ENCODE measurements around the gene SIN3B.

The SIN3B gene

DNA sequence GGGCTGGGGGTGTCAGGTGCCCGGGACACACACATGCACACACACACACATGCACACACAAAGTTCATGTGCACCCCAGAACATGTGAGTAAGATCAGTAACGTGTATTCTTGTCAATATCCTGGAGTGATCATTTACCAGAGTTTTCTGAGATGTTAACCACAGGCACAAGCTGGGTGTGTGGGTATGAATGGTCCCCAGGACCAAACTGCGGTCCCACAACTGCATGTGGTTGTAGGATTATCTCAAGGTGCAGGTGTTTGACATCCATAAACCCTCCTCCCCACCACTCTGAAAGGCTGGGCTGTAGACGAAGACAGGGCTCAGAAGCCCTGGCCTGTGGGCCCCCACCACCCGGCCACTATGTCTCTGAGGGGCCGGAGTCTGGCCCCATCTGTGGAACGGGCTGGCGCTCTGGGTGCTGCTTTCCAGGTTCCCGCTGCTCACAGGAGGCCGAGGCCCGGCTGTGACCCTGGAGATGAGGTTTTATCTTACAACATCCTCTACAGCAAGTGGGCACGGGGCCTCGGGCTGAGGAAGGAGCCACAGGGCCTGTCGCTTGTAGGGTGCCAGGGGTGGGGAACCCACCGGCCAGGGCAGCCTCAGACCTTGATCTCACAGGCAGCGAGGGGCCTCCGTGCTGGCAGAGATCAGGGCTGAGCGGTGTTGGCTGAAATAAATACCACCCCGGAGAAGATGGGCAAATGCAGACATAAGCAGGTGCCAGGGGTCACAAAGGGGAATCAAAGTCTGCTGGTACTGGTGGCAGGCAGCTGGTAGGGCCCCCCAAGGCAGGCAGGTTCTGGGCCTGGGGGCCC is 63.9 kb downstream of the SIN3B start:
- Mint-ChIP-seq H3K4me1 (peaks cover 16% of the 10 kb centered on the region), H3K4me3 (no peak overlapping the region), H3K36me3 (ENCODE audit: low read depth) (no peaks in the 10 kb centered on the region), H3K27me3 (ENCODE audit: low read depth, poor library complexity) (peaks cover 30% of the 10 kb centered on the region), H3K9me3 (no peaks in the 10 kb centered on the region), H3K27ac (no peak overlapping the region)
- TF ChIP-seq, protein P1, sequence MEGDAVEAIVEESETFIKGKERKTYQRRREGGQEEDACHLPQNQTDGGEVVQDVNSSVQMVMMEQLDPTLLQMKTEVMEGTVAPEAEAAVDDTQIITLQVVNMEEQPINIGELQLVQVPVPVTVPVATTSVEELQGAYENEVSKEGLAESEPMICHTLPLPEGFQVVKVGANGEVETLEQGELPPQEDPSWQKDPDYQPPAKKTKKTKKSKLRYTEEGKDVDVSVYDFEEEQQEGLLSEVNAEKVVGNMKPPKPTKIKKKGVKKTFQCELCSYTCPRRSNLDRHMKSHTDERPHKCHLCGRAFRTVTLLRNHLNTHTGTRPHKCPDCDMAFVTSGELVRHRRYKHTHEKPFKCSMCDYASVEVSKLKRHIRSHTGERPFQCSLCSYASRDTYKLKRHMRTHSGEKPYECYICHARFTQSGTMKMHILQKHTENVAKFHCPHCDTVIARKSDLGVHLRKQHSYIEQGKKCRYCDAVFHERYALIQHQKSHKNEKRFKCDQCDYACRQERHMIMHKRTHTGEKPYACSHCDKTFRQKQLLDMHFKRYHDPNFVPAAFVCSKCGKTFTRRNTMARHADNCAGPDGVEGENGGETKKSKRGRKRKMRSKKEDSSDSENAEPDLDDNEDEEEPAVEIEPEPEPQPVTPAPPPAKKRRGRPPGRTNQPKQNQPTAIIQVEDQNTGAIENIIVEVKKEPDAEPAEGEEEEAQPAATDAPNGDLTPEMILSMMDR (IDR thresholded peaks at IDR 0.05): no peak
- DNase-seq: no peak

DNA sequence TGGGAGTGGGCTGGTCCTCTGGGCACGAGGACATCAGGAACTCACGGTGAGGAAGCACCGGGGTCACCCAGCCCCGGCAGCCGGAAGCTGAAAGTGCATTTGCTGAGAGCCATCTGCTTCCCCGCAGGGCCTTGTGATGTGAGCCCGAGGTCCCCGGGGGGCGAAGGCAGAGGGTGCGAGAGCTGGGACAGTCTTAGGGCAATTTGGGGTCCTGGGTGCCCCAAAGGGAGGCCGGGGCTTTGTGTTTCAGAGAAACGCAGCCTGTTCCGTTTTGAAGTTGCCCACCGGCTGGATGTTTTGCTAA is 64.4 kb downstream of the SIN3B start:
- Mint-ChIP-seq H3K4me1 (peaks cover 18% of the 10 kb centered on the region), H3K4me3 (no peak overlapping the region), H3K9me3 (no peaks in the 10 kb centered on the region), H3K27ac (no peak overlapping the region), H3K27me3 (ENCODE audit: low read depth, poor library complexity) (peaks cover 34% of the 10 kb centered on the region), H3K36me3 (ENCODE audit: low read depth) (no peaks in the 10 kb centered on the region)
- TF ChIP-seq, protein P1 (IDR thresholded peaks at IDR 0.05): no peak
- no peak for DNase-seq

DNA sequence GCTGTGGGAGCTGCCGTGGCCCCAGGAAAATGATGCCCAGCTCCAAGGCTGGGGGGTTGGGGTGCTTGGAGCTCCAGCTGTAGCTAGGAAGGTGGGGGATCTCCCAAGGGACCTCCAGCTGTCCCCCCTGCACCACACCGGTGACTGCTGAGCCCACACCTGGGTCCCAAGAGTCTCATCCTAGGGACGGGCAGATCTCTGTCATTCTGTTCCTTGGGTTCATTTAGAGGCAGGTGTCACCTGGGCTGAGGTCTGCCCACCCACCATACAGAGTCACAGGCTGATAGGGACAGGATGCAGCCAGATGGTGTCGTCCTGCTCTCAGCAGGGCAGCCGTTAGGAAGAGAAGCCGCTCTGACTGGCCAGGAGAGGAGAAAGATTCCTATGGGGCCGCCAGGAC is 64.9 kb downstream of the SIN3B start:
- TF ChIP-seq, protein P1 (IDR thresholded peaks at IDR 0.05): no peak
- no peak for DNase-seq
- H3K4me3 Mint-ChIP-seq: no peak overlapping the region
- peaks cover 17% of the 10 kb centered on the region for H3K4me1 Mint-ChIP-seq
- H3K9me3 Mint-ChIP-seq: no peaks in the 10 kb centered on the region
- H3K36me3 Mint-ChIP-seq (ENCODE audit: low read depth): no peaks in the 10 kb centered on the region
- H3K27me3 Mint-ChIP-seq (ENCODE audit: low read depth, poor library complexity): peaks cover 38% of the 10 kb centered on the region
- no peak overlapping the region for H3K27ac Mint-ChIP-seq

DNA sequence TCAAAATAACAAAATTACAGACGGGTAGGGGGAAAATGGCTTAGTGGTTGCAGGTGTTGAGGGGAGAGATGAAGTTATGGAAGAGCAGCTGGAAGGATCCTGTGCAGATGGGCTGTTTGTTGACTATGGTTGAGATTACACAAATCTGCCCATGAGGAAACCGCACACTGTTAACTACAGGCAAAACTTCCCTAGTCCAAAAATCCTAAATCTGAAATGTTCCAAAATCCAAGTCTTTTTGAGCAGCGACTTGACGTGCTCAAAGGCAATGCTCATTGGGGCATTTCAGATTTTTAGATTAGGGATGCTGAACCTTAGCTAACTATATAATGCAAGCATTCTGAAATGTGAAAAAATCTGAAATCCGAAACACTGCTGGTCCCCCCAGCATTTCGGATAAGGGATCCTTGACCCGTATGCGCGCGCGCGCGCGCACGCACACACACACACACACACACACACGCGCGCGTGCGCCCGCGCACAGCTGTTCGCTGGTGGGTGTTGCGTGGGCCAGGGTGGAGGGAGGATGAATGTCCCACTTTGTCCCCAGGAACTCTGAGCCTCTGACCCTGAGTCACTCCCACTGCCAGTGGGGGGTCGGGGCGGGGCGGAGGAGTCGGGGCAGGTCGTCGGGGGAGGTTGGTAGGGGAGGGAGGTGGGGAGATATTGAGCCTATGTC is 66.4 kb downstream of the SIN3B start:
- Mint-ChIP-seq H3K36me3 (ENCODE audit: low read depth) (no peaks in the 10 kb centered on the region), H3K27ac (no peak overlapping the region), H3K9me3 (no peaks in the 10 kb centered on the region), H3K4me1 (peaks cover 16% of the 10 kb centered on the region), H3K27me3 (ENCODE audit: low read depth, poor library complexity) (peaks cover 44% of the 10 kb centered on the region), H3K4me3 (peak overlapping the region; percentile 65)
- DNase-seq: no peak
- TF ChIP-seq, protein P1 (IDR thresholded peaks at IDR 0.05): no peak

DNA sequence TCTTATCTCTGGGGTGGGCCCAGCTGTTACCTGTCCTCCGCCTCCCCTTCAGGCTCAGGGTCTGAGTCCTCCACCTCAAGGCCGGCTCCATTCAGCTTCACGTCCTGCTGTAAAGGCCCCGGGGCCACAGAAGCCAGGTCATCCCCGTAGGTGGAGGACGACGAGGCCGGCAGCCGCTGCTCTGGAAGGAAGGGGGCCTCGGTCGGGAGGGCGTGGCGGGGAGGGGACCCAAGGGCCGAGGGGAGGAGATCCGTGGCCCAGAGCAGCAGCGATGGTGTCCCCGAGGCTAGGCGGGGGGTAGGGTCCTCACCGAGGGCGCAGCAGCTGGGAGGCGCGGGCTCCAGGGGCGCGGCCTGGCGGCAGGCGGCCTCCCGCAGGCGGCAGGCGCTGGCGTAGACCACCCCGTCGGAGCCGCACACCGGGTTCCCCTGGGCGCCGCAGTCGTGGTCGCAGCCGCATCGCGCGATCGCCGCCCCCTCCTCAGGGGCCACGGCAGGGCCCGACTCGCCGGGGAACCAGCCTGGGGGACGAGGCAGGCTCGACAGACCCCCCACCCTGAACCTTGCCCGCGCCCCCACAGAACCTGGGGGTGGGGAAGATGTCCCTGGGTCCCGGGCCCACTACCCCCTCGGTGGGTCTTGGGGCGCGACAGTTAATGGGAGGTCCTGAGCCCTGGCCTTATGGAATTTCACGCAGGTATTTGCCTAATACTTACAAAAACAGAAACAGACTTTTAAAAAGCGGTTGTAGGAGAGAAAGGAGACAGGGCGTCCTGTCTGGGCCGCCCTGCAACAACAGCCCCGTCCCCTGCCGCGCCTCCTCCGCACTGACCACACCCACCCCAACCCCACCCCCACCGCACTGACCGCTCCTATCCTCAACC is 67.2 kb downstream of the SIN3B start:
- TF ChIP-seq, protein P1 (IDR thresholded peaks at IDR 0.05): no peak
- no peaks in the 10 kb centered on the region for H3K9me3 Mint-ChIP-seq
- H3K27ac Mint-ChIP-seq: no peak overlapping the region
- H3K36me3 Mint-ChIP-seq (ENCODE audit: low read depth): no peaks in the 10 kb centered on the region
- DNase-seq: peak; percentile 56
- peaks cover 15% of the 10 kb centered on the region for H3K4me1 Mint-ChIP-seq
- peak overlapping the region; percentile 79 for H3K4me3 Mint-ChIP-seq
- peaks cover 42% of the 10 kb centered on the region for H3K27me3 Mint-ChIP-seq (ENCODE audit: low read depth, poor library complexity)
